Neural crest cell (in vitro differentiated cells): ENCODE measurements around the gene PRKCB. TPM values are rescaled to one million over a fixed set of nuclear protein-coding genes. Genes with fewer than 3 reads are reported as not detected.

Source experiments
- DNase-seq: peaks from one replicate; pipeline ENCODE4 v3.0.0; 2021; ENCODE audit warnings: low read depth, mixed read lengths, low spot score
- H3K27ac Mint-ChIP-seq: one replicate; pipeline ENCODE4 v1.8.0; 2021; ENCODE audit warnings: mild to moderate bottlenecking, mixed read lengths; ENCODE audit not compliant: unreplicated experiment
- H3K27me3 Mint-ChIP-seq: 2 replicates; pipeline ENCODE4 v1.8.0; 2021; ENCODE audit warnings: low read depth, mild to moderate bottlenecking, mixed read lengths
- H3K36me3 Mint-ChIP-seq: 2 replicates; pipeline ENCODE4 v1.8.0; 2021; ENCODE audit warnings: low read depth, mild to moderate bottlenecking, mixed read lengths
- H3K4me1 Mint-ChIP-seq: 2 replicates; pipeline ENCODE4 v1.8.0; 2021; ENCODE audit warnings: mixed read lengths
- H3K4me3 Mint-ChIP-seq: one replicate; pipeline ENCODE4 v1.8.0; 2021; ENCODE audit warnings: mild to moderate bottlenecking, mixed read lengths
- H3K9me3 Mint-ChIP-seq: 2 replicates; pipeline ENCODE4 v1.8.0; 2021; ENCODE audit warnings: mixed read lengths
- total RNA-seq: library from RNA; stranded (reverse); gene quantifications from 2 replicates; pipeline ENCODE4 v1.2.1, GENCODE V29; 2021
- TF ChIP-seq, protein P1 (sequence below): fragments of 200-600 bp; sonication (generic); conservative IDR thresholded peaks from 2 replicates; pipeline ENCODE4 v1.5.0; 2021; ENCODE audit warnings: antibody characterized with exemption, mild to moderate bottlenecking

The PRKCB gene
- total RNA-seq, 1 donor from 2014 or later = 0.77 TPM

DNA sequence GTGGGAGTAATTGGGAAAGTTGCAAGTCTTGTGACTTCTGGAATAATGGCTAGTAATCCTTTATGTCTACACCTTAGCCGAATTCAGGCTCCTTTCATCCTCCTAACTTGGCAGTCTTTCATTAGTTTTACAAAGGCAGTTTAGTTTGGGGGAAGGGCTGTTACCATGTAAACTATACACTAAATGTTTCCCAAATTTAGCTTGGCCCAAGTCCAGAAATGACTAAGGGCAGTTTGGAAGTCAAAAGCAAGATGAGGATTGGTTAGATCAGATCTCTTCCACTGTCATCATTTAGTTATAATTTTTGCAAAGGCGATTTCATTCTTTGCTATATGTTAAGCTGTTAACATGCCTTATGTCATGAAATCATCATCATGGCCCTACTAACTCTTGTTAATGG is 304.9 kb downstream of the PRKCB start:
- peaks cover 5% of the 10 kb centered on the region for H3K27me3 Mint-ChIP-seq
- H3K4me1 Mint-ChIP-seq = peaks cover 16% of the 10 kb centered on the region
- DNase-seq = no peak
- H3K4me3 Mint-ChIP-seq = no peak overlapping the region
- TF ChIP-seq, protein P1, sequence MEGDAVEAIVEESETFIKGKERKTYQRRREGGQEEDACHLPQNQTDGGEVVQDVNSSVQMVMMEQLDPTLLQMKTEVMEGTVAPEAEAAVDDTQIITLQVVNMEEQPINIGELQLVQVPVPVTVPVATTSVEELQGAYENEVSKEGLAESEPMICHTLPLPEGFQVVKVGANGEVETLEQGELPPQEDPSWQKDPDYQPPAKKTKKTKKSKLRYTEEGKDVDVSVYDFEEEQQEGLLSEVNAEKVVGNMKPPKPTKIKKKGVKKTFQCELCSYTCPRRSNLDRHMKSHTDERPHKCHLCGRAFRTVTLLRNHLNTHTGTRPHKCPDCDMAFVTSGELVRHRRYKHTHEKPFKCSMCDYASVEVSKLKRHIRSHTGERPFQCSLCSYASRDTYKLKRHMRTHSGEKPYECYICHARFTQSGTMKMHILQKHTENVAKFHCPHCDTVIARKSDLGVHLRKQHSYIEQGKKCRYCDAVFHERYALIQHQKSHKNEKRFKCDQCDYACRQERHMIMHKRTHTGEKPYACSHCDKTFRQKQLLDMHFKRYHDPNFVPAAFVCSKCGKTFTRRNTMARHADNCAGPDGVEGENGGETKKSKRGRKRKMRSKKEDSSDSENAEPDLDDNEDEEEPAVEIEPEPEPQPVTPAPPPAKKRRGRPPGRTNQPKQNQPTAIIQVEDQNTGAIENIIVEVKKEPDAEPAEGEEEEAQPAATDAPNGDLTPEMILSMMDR = no peak
- peaks cover 3% of the 10 kb centered on the region for H3K9me3 Mint-ChIP-seq
- H3K36me3 Mint-ChIP-seq = no peaks in the 10 kb centered on the region
- H3K27ac Mint-ChIP-seq = no peak overlapping the region

DNA sequence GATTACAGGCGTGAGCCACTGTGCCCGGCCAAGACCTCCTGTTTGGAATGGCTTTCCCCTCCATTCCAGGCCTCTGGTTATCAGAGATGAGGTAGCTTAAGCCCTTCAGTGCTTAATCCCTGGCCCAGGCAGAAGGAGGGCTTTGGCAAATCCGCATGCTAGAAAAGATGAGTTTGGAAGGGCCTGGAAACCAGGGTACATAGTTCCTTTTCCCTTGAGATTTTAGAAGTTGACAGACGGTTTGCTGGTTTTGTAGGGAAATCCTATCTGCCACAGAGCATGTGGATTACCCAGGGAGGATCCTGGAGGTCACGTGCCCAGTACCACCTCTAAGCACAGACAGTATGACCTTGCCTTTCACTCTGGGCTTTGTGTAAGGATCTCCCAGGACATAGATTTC is 305.7 kb downstream of the PRKCB start:
- H3K36me3 Mint-ChIP-seq = no peaks in the 10 kb centered on the region
- peaks cover 3% of the 10 kb centered on the region for H3K9me3 Mint-ChIP-seq
- H3K27me3 Mint-ChIP-seq = peaks cover 5% of the 10 kb centered on the region
- H3K27ac Mint-ChIP-seq = peak overlapping the region; percentile 58
- peaks cover 13% of the 10 kb centered on the region for H3K4me1 Mint-ChIP-seq
- DNase-seq = no peak
- TF ChIP-seq, protein P1 = no peak
- no peak overlapping the region for H3K4me3 Mint-ChIP-seq

DNA sequence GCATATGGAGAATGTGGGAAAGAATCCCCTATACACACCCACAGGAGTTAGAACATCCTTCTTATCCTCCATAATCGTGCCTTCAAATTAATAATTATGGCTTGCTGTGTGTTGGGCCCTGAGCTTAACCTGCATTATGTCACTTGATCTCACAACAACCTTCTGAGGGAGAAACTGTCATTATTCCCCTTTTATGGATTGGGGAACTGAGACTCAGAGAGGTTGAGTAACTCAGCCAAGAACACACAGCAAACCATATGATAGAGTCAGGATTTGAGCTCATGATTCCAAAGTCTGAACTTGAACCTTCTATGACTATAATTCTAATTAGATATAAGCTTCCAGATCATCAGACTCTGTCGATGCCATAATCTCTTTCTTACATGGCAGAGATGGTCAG is 306.1 kb downstream of the PRKCB start:
- H3K4me3 Mint-ChIP-seq = no peak overlapping the region
- peaks cover 5% of the 10 kb centered on the region for H3K27me3 Mint-ChIP-seq
- H3K4me1 Mint-ChIP-seq = peaks cover 13% of the 10 kb centered on the region
- H3K27ac Mint-ChIP-seq = no peak overlapping the region
- no peaks in the 10 kb centered on the region for H3K36me3 Mint-ChIP-seq
- TF ChIP-seq, protein P1 = no peak
- no peak for DNase-seq
- H3K9me3 Mint-ChIP-seq = peaks cover 3% of the 10 kb centered on the region

GRCh38 chr16:24145927-24146326 is 310.1 kb downstream of the PRKCB start:
- H3K9me3 Mint-ChIP-seq = peaks cover 3% of the 10 kb centered on the region
- no peaks in the 10 kb centered on the region for H3K36me3 Mint-ChIP-seq
- no peaks in the 10 kb centered on the region for H3K4me1 Mint-ChIP-seq

GRCh38 chr16:24146518-24146917 is 310.7 kb downstream of the PRKCB start:
- peaks cover 3% of the 10 kb centered on the region for H3K9me3 Mint-ChIP-seq
- H3K4me3 Mint-ChIP-seq = no peak overlapping the region
- TF ChIP-seq, protein P1 = no peak
- DNase-seq = no peak
- H3K4me1 Mint-ChIP-seq = peaks cover 4% of the 10 kb centered on the region
- H3K27ac Mint-ChIP-seq = no peak overlapping the region
- H3K36me3 Mint-ChIP-seq = no peaks in the 10 kb centered on the region
- peaks cover 5% of the 10 kb centered on the region for H3K27me3 Mint-ChIP-seq

More at GRCh38 chr16:24145927-24146326, 310.1 kb downstream of the PRKCB start:
- Mint-ChIP-seq H3K27me3 (peaks cover 5% of the 10 kb centered on the region), H3K27ac (no peak overlapping the region), H3K4me3 (no peak overlapping the region)
- no peak for DNase-seq
- TF ChIP-seq, protein P1 = no peak

DNA sequence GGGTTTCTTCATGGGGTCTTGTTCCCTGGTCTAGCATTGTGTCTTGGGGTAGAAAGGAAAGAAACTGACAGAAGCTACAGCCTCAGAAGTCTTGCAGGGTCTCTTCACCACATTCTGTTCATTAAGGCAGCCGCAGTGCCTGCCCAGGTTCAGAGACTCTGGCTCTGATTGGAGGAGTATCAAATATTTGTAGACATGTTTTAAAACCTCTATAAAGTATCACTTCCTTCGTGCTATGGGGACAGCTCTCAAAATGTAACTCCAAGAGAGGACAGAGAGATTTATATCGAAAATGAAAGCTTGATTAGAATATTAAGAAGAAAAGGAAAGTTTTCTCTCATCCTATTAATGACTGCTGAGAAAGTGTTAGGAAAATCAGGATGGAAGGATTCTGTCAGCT is 313.3 kb downstream of the PRKCB start:
- Mint-ChIP-seq H3K4me3 (no peak overlapping the region), H3K36me3 (no peaks in the 10 kb centered on the region), H3K9me3 (peaks cover 3% of the 10 kb centered on the region), H3K27ac (no peak overlapping the region), H3K4me1 (peaks cover 5% of the 10 kb centered on the region), H3K27me3 (peaks cover 2% of the 10 kb centered on the region)
- TF ChIP-seq, protein P1 = no peak
- no peak for DNase-seq
